SHP77 treated with DMSO at 0.1 percent for 48 hours (cell line): ENCODE data around the gene AUTS2.

Experiments used
- DNase-seq: peaks from one replicate; lab custom pipeline; 2025; lab: John Stamatoyannopoulos, UW

AUTS2 gene

DNA sequence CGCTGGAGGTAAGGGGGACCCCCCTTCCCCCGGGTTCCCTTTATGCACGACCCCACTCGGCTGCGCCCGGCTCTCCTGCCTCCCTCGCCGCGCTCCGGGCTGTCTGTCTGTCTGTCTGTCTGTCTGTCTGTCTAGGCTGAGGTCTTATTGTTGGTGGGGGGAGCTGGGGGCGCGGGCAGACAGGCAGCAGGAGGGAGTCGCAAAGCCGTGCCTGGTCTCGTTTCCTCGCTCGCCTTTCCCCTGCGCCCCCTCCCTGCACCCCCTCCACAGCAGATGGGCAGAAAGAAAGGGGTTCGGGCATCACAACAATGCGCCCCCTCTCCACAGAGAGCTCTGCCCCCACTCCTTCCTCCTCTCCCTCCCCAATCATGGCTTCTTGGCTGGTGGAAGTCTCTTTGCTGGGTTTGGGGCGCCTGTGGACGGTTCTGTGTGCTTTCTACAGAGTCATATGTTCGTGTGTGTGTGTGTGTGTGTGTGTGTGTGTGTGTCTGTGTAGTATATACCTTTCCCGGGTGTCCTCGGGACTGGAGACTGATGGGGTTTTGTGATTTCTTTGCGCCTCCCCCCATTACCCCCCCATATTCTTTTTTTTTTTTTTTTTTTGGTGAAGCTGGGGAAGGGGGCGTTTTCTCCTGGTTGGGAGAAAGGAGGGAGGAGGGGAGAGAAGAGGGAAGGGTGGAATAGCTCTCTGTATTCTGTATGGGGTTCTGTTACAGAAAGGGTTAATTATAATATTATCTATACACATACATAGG, 1.9 kb downstream of the AUTS2 start:
- DNase-seq: no peak

DNA sequence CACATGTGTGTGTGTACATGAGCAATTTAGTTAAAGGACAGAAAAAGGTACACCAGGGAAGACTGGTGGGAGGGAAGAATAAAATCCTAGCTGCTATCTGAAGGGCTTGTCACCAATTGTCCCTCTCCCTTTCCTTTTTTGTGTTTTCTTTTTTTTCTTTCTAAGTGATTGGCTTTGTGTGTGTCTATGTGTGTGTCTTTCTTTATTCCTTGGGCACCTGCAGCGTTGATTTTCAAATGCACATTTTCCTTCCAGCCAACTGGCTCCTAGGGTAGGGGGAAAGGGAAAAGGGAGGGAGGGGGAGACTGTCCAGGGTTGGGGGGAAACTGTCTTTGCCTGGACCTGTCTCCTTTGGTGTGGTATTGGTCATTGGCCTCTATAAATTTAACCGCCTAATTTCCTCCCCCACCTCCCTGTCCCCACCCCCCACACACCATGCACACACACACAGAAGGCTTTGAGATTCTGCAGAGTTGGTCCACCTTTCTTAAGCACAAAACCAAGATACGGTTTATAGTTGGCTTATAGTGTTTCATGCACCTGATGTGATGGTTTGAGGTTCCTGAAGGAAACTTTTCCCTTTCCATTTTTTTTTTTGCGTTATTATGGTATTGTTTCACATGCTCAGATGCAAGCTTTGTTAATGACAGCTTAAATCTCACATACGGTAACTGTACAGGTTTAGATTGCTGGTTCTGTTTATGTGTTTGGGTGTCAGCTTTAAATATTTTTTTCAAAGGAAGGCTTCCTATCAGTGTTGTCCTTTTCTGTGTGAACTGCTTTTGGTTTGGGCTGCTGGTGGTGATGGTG, 2.6 kb downstream of the AUTS2 start:
- no peak for DNase-seq

- no peak for DNase-seq
These were observed 4.2 kb downstream of the AUTS2 start for GRCh38 chr7:69602522-69602921.

GRCh38 chr7:69603351-69603750, 5.1 kb downstream of the AUTS2 start:
- DNase-seq: no peak

GRCh38 chr7:69603937-69604494, 5.7 kb downstream of the AUTS2 start:
- DNase-seq: no peak

DNA sequence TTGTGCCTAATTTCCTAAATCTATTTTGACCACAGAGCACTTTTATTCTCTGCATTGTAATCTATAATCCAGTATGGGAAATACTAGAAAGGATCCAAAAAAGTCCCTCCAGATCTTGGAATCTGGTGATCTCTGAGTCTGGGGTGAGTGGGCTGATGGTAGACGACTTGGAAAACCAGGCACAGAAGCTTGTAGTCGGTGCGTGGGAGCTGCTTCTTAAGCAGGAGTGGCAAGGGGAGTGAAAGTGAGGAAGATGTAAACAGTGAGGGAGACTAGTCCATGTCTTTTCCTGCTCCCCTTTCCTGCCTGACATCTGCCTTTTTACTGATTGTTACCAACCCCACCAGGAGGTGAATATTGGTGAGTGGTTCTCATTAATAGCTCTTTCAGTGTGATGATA, 6.8 kb downstream of the AUTS2 start:
- no peak for DNase-seq

DNA sequence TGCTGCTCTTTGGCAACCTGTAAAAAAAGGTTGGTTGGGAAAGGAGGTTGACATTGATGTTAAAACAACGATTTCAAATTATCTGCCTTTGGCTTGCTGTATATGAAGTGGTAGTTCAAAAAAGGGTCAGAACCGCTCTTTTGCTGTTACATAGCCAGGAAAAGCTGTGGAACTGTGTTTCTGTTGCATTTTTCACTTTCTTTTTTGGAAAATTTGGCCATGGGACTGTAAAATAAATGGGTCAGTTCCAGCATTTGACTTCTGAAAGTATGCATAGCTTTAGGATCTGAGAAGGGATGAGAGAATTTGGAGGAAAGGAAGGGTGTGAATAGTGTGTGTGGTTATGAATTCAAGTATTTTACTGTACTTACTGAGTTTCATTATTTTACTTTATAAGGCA, 7.3 kb downstream of the AUTS2 start:
- no peak for DNase-seq

- DNase-seq: no peak
These were observed 9.8 kb downstream of the AUTS2 start for GRCh38 chr7:69608049-69608448.

DNA sequence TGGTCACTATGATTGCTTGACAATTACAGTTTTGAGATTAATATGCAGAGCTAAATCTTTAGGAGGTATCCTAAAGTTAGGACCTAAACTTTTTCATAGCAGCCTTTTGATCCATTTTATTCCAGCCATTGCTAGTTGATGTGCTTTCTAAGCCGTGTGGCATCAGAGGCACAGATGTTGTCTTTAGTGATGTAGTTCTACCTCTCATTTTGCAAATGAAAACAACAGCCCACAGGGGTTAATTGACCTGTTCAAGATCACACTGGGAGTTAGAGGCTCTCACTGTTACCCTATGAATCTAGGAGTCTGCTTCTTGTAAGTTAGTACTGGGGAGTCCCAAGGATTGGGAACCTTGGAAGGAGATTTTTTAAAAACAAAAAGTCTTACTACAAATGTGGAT, 10.6 kb downstream of the AUTS2 start:
- no peak for DNase-seq

GRCh38 chr7:69609541-69610373, 11.5 kb downstream of the AUTS2 start:
- no peak for DNase-seq

DNA sequence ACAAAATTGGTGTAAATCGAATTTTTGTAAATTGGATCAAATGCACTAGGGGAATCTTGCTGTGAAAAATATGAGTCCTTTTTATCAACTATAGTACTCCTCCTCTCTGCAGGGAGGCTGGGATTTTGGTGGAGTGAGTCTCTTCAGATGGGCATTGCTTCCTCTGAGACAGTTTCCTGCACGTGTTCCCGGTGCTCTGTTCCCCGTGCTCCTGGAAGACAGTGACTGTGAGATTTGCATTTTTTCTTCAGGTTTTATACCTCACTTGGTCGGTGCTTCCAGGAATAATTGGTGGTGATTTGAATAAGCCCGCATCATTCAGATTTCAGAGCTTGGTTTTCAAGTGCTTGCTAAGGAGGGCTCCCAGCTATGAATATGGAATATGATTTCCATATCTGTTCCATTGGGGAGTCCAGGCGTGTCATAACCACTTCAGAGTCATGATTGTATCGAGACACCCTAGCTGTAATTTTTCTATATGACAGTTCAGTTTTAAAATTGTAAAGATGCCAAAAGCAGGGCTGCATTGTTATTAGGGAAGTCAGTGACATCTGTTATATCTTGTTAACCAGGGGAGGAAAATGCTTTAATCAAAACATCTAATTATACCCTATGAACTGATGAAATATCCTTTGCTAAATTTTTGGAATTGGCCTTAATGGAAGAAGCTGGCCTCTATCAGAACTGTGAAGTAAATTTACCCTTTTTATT, 12.3 kb downstream of the AUTS2 start:
- no peak for DNase-seq

DNA sequence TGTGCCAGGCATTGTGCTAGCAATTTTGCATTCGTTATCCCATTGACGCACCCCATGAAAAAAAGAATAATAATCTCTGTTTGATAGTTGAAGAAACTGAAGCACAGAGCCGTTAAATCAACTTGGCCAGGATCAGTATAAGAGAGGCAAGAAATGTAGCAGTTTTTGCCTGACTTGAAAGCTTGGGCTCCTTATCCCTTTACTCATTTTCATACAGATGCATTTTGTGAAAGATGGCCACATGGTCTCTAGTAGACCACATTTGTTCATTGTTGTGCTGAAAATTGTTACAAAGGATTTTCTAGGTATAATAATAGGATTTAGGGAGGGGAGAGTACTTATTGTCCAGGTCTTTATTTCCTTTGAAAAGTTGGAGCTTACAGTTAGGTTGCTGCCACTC, 14.7 kb downstream of the AUTS2 start:
- no peak for DNase-seq

GRCh38 chr7:69613846-69614245, 15.6 kb downstream of the AUTS2 start:
- no peak for DNase-seq

- DNase-seq: no peak
These were observed 17.4 kb downstream of the AUTS2 start for GRCh38 chr7:69615685-69616084.

DNA sequence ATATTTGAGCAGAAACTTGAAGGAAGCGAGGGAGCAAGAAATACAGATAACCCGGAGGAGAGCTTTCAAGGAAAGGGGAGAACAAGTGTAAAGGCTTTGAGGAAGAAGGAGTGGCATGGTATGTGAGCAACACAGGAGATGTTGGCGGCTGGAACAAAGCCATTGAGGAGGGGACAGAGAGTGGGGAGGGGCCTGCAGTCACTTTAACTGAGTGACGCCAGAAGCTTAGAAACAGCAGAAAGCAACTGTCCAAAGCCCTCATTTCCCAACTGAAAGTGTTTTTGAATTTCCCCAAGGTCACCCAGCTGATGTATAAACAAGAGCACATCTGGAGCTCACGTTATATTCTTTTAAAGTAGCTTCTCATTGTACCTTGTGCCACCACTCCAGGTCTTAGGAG, 19.1 kb downstream of the AUTS2 start:
- DNase-seq: no peak

GRCh38 chr7:69619054-69619453, 20.8 kb downstream of the AUTS2 start:
- no peak for DNase-seq

DNA sequence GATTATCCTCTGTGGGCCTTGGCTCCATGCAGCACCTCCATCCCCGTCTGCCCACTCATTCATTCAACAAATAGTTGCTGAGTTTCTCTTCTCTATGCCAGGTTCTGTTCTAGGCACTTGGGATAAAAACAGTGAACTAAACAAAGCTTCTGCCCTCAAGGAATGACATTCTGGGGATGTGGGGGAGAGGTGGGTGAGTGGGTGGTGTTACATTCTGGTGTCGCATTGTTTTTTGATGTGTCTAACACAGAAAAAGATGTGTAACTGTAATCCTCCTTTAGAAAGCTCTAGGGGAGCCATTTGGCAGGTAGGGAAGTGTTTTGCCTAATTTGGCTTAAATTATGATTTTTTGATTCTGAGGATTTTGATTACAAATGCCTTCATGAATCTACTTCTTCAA, 21.4 kb downstream of the AUTS2 start:
- no peak for DNase-seq

GRCh38 chr7:69620063-69620462, 21.8 kb downstream of the AUTS2 start:
- no peak for DNase-seq

GRCh38 chr7:69620650-69621049, 22.4 kb downstream of the AUTS2 start:
- no peak for DNase-seq

- DNase-seq: no peak
These were observed 23.9 kb downstream of the AUTS2 start for GRCh38 chr7:69622014-69622835.

- DNase-seq: no peak
These were observed 24.7 kb downstream of the AUTS2 start for GRCh38 chr7:69622960-69623359.
